NAMALWA (cell line): ENCODE measurements around the gene PKNOX2.

Source experiments
- DNase-seq: peaks from one replicate; pipeline ENCODE4 v3.0.0-alpha.2; 2015; ENCODE audit warnings: low spot score

The PKNOX2 gene

GRCh38 chr11:125382314-125382791 is 217.8 kb downstream of the PKNOX2 start:
- DNase-seq = no peak

GRCh38 chr11:125382822-125383221 is 218.3 kb downstream of the PKNOX2 start:
- no peak for DNase-seq

DNA sequence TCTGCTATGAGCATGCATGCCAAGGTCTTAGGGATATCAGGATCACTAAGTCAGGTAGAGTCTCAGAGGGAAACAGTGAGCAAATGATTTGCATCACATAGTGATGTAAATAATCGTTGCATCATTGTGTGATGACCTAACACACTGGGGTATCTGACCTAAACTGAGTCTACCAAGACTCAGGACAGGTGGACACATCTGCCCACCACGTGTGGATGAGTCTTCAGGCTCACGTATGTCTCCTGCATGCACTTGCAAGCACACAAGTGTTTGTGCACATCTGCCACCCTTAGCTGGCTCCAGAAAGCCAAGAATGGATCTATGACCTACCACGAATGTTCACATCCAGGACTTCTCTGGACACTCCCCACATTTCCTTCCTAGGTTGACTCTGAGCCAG is 220.3 kb downstream of the PKNOX2 start:
- DNase-seq = no peak

DNA sequence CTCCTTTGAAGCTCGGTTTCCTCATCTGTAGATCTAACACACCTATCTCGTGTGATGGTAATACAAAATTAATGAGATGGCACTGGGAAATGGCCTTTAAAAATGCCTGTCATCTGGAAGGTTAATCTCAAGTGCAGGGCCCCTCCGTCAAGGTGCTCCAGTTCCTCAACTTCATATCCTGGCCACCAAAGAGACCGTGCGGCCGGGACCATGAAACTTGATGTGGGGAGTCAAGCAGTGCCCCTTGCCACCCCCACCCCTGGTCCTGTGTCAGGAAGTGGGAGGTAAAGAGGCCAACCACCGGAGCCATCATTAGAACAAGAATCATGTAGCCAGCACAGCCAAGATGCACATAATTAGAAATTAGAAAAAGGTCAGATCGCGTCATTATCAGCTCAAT is 223.3 kb downstream of the PKNOX2 start:
- DNase-seq = no peak

DNA sequence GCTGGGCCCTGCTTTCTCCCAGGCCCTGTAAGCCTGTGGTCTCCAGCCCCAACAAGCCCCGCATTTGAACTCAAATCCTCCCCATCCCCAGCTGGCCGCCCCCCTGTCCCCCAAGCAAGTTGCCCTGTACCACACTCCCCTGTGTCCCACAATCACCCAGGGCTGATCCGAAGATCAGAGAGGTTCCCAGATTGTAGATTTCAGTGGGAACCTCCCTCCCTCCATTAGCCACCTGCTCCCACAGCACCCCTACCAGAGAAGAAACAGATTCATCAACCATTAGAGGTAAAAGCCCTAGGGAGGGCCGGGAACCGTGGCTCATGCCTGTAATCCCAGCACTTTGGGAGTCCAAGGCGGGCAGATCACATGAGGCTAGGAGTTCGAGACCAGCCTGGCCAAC is 224.1 kb downstream of the PKNOX2 start:
- DNase-seq = no peak

GRCh38 chr11:125389339-125390166 is 225.0 kb downstream of the PKNOX2 start:
- no peak for DNase-seq

DNA sequence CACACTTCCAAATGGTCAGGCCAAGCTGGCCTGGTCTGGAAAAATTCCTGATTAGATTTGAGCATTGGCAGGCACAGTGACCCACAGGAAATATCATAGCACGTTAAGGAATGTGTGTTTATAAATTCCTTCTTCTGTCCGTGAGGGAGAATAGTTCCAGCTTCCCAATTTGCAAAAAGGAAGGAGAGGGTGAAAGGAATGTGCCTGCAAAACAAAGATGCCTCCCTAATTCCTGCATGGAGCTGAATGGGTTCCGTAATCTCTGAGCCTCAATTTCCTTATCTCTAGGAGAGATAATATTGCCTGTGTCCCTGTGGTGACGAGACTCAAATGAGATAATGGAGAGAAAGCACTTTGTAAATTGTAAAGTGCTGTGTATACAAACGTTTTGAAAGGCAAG is 226.4 kb downstream of the PKNOX2 start:
- DNase-seq = no peak

DNA sequence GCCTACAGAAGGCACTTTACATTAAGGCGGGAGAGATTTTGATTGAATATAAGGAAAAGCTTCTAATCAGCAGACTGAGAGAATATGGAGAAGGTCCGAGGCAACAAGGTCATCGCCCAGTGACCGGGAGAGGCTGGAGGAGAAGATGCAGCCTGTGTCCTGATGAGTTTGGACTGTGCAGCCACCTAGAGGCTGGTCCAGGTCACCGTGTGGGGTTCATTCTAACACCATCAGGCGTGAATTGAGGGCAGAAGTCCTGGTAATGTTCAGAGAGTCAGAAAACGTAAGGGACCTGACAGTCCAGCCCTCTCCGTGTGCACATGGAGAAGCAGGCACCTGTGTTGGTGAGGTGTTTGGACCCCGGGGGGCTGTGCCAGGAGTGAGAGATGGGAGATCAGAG is 228.8 kb downstream of the PKNOX2 start:
- no peak for DNase-seq

DNA sequence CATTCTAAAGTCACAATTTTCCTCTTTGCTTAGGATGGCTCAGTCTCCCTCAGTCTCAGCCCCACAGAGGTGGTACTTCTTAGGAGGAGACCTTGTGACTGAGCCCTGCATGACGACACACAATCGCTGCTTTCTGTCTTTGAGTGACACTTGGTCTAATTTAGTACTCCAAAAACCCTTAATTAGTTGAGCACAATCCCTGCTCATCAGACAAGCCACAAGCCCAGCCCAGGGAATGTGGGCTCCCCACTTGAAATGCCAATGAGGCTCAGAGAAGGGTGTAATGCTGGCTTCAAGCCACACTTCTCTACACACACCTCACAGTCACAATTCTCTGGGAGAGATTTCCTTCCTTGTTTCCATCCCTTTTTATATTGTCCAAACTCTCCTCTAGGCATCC is 229.7 kb downstream of the PKNOX2 start:
- no peak for DNase-seq

- DNase-seq = no peak
Measured at GRCh38 chr11:125397421-125397820, 232.9 kb downstream of the PKNOX2 start.

DNA sequence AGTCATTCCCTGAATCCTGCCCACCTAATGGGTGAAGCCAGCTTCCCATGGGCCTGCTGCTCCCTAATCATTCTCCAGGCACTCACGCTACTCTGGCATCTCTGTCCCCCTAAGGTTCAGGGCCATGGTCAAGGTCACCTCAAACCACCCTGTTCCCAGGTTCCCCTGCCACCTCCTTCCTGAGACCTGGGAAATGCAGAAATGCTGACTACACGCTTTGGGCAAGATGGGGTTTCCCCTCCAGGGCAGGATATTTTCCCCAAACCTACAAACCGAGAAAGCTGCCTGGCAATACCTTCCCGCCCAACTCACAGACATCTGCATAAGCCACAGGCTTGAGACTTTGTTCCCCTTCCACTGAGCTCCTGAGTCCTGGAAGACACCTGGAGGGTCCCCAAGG is 233.9 kb downstream of the PKNOX2 start:
- no peak for DNase-seq

- DNase-seq = no peak
Measured at GRCh38 chr11:125398994-125399640, 234.6 kb downstream of the PKNOX2 start.

GRCh38 chr11:125399945-125400344 is 235.4 kb downstream of the PKNOX2 start:
- DNase-seq = no peak

- DNase-seq = no peak
Measured at GRCh38 chr11:125401235-125401634, 236.7 kb downstream of the PKNOX2 start.

DNA sequence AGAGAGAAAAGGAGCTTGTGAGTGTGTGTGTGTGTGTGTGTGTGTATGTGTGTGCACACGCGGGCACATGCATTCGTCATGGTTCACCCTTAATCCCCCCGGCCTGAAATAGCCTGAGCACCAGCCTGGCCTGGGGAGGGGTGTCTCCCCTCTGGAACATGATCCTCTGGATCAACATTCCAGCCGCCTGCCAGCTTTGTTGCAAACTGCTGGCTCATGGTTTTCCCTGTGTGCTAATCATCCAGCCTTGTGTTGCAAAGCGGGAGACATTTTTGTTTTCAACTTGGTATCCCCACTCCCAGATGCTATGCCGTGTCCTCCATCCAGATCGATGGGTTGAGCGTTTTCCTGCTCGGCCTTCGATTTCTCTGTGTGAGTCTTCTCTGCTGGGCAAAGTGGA is 237.2 kb downstream of the PKNOX2 start:
- DNase-seq = no peak

DNA sequence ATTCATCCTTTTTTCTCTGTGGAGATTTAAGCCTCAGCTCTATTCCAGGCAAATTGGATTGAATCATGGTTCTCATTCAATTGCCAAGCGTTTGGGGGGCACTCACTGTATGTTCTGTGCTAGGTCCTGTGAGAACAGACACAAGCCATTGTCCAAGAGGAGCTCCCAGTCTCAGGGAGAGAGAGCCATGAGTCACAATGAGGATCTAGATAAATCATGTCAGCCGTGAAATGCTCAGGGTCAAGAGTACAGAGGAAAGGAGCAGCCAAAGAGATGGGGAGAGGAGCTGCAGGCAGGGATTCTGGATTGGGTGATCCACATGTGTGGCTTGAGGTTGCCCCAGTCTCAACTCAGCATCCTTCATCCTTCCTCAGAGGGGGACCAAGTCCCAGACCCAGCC is 237.9 kb downstream of the PKNOX2 start:
- no peak for DNase-seq

DNA sequence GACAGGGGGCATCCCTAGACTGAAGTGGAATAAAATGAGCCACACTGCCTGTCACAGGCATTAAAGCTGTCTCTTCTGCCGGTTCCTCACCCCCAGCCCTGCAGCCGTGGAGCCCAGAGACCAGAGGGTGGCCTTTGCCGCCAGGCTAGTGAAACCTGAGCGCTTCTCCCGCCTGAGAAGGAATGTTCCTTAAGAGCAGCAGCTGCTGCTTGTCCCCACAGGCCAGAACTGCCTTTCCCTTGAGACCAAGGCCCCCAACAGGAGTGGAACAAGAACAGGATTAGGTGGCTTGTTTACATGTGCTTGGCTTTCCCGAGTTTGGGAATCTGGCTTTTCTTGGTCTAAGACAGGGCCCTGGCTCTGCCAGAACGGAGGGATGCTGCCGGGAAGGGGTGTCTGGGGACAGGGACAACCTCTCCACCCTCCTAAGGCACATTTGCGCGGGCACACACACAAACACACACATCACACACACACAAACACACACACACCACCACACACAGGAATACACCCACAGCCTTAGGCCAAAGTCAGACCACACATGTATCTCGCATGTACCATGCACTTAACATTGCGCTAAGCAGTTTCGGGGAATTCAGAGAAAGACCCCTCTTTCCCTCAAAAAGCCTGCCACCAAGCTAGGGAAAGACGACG is 239.7 kb downstream of the PKNOX2 start:
- no peak for DNase-seq

DNA sequence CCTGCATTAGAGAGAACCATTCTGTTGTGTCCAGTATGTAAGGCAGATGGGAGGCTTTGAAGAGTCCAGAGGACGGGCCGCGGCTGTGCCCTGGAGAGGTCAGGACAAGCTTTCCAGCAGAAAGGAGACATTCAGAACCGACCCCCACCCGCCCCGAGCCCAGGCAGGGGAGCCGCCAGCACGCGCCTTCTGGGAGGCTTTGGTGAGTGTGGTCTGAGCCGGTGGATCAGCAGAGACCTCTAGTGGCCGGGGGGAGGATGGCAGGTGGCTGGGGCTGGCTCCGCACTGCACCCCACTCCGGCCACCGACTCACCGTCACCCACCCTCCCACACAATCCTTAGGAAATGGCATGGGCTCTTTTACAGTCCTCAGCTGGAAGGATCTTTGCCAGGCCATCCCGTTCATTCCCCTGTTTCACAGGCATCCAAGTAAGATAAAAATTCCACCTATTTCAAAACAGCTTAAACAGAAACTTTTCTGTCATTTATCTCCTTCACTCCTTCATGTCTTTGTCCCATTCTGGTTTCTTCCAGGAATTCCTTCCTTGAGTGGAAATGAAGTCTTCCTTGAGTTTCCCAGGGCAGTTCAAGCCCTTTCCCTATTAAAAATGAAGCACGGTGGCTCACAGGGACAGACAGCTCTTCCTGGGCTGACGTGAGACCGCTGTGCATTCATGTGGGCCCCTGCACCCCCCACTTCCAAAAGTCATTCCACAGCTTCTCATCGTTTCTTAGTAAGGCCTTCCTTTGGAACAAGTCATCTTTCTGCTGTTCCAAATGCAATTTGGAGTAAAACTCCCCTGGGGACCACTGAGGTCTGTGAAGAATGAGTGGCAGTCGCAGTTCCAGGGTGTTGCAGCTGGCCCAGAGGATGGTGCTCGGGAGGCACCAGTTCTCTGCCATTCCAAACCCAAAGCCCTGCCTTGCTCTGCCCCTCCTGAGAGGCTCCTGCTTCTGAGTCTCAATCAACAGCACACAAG is 240.6 kb downstream of the PKNOX2 start:
- peak; percentile 65 for DNase-seq

DNA sequence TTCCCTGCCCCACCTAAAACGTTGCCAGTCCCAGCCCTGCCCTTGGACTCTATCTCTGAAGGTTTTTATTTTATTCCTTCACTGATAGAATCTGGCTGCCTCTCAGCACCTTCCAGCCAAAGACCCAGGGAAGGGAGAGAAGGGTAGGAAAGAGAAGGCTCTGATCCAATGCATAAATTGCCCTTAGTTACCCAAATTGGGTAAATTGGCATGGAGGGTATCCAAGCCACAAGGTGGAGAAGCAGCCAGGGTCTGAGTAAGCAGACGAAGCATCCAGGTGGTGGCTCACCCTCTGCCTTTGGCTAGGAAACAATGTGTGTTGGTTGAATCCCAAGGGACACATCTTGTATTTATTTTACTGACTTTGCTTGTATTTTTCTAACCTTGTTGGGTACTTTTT is 242.5 kb downstream of the PKNOX2 start:
- no peak for DNase-seq

GRCh38 chr11:125408311-125408711 is 243.8 kb downstream of the PKNOX2 start:
- DNase-seq = no peak

- no peak for DNase-seq
Measured at GRCh38 chr11:125410091-125410490, 245.5 kb downstream of the PKNOX2 start.

DNA sequence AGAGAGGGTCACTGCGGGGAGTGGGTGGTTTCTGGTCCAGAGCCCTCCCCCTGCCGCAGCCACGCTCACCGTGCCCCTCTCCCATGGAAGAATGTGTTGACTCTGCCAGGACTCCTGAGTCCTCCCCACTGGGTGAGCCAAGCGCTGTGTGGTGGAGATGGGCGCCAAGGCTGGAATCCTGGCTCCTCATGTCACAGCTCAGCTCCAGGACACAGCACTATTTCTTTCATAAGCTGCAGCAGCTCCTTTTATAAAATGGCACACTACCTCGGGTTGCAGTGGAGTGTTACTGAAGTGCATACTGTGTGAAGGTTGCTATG is 247.6 kb downstream of the PKNOX2 start:
- no peak for DNase-seq
